LNCaP clone FGC (cell line): ENCODE results near the gene ARID1B.

Experiments used
- DNase-seq: peaks from one replicate; pipeline ENCODE4 v3.0.0-alpha.2; 2011; ENCODE audit warnings: low read depth
- H3K4me3 ChIP-seq: 2 replicates; pipeline ENCODE4 v1.5.1; 2011; ENCODE audit warnings: mild to moderate bottlenecking, low read depth, low read length, control low read depth
- TF ChIP-seq, protein P1 (sequence below): IDR thresholded peaks from 2 replicates; pipeline ENCODE4 v1.5.1; 2012; ENCODE audit warnings: mild to moderate bottlenecking; ENCODE audit not compliant: control insufficient read depth, insufficient read depth; ENCODE audit errors: extremely low read depth

ARID1B gene

DNA sequence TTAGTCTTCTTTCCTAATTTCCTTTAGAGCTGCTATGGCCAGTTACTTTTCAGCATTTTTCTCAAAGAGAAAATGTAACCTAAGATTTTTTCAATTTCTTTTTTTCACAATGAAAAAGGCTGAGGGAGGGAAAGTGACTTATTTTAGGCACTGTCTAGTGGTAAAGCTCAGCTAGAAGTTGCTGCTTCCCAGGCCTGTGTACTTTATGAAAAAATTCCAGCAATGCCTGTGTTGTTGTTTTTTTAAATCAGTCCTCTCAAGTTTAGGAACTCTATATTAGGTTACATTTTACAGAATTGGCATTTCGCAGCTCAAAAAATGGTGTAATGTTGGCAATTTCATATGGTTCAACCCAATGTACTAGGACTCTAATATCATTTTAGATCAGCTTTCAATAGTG lies 269.6 kb downstream of the ARID1B start:
- TF ChIP-seq, protein P1, sequence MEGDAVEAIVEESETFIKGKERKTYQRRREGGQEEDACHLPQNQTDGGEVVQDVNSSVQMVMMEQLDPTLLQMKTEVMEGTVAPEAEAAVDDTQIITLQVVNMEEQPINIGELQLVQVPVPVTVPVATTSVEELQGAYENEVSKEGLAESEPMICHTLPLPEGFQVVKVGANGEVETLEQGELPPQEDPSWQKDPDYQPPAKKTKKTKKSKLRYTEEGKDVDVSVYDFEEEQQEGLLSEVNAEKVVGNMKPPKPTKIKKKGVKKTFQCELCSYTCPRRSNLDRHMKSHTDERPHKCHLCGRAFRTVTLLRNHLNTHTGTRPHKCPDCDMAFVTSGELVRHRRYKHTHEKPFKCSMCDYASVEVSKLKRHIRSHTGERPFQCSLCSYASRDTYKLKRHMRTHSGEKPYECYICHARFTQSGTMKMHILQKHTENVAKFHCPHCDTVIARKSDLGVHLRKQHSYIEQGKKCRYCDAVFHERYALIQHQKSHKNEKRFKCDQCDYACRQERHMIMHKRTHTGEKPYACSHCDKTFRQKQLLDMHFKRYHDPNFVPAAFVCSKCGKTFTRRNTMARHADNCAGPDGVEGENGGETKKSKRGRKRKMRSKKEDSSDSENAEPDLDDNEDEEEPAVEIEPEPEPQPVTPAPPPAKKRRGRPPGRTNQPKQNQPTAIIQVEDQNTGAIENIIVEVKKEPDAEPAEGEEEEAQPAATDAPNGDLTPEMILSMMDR, result no peak
- no peak for DNase-seq
- no peak overlapping the region for H3K4me3 ChIP-seq

DNA sequence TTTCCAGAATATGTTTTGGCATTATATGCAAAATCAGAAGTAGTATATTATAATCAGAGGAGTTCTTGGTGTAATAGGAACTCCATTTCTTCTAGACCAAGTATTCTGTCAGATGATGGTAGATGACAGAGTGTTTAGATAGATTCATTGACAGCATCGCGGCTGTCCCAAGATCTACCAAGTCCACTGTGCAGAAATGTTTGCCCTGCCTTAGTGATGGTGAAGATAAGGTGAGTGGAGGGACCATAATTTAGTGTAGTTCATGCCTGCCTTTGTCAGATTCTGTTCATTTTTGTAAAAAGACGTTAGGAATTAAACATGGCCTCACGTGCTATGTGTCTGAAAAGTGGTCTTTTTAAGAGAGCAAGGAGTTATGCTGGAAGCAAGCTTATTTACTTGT lies 270.1 kb downstream of the ARID1B start:
- no peak for DNase-seq
- no peak overlapping the region for H3K4me3 ChIP-seq
- TF ChIP-seq, protein P1, result no peak

DNA sequence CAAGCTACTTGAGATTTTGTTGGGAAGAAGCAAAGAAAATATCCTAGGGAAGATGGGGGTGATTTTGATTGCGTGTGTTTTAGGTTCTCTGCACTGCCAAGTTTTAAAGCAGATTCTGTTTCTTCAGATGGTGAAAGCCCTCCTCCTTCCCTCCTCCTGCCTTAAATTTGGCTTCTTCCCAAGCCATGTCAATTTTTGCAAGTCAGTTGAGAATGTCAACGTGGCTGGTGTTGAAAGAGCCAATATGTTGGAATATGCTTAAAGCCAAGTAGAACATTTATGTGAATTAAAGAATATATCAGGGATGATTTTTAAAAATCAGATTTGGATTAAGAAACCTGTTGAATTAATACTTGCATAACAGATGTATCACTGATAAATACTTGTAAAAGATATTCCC lies 270.8 kb downstream of the ARID1B start:
- no peak overlapping the region for H3K4me3 ChIP-seq
- DNase-seq, result no peak
- TF ChIP-seq, protein P1, result no peak

DNA sequence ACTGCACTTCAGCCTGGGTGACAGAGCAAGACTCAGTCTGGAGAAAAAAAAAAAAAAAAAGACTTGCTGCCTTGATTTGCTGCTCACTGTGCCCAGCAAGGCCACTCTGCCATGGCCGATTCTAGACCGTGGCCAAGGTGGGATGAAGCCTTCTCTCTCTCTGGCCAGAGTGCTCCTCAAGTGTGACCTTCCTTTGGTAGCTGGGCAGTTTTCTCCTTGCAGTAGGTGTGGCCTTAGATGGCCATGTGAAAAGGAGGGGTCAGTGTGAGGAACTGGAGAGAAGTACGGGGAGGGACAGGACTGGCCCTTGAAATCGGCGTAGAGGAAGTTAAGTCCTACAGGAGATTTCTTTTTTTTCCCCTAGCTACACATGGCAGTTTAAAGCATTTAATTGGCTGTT lies 272.0 kb downstream of the ARID1B start:
- TF ChIP-seq, protein P1, result no peak
- no peak overlapping the region for H3K4me3 ChIP-seq
- DNase-seq, result no peak

DNA sequence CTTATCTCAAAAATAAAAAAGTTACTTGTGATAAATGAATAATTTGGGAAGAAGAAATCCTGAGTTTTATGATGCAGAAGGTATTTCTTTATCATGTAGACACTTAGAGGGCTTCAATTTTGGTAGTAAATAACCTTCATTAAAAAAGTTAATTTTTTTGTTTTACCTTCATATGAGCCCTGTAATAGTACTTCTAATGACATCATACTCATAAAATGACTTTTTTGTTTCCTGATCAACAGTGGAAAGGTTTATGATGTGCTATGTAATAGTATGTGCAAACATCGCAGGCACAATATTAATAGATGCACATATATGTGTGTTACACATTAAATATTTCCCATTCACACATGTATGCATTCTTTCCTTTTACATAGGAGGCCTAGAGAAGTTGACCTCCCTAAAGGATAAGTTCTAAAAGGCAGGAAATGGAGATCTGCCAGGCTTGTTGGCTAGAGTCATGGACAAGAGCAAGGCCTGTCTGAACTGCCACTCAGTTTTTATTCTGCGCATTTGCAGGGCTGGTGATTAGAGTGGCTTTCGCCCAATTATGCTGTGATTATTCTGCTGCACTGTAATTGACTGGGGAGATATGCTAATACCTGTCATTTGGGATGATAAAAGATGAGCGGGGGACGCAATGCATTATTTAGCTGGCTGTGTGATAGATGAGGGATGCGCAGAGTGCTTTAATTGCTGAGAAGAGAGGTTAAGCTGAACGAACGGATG lies 273.5 kb downstream of the ARID1B start:
- TF ChIP-seq, protein P1, result no peak
- H3K4me3 ChIP-seq, result no peak overlapping the region
- peak; percentile 27 for DNase-seq

DNA sequence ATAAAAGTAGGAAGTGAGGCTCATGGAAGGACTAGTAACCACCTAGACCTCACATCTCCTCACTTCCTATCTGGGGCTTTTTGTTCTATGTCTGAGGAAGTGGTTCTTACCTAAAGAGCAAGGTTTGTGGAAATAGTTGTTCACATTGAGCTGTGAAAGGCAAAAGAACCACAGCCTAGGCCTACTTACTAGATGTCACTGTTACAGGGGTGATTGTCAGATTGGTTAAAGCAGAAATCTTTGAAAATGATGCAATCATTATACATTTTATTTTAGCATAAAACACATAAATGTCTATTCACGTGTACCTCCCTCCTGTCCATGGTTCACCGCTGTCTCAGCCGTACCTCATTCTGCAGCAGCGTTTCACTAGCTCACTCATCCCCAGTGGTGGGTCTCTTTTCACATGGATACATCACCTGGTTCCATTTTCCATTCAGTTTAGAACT lies 277.4 kb downstream of the ARID1B start:
- H3K4me3 ChIP-seq, result no peak overlapping the region
- no peak for DNase-seq

DNA sequence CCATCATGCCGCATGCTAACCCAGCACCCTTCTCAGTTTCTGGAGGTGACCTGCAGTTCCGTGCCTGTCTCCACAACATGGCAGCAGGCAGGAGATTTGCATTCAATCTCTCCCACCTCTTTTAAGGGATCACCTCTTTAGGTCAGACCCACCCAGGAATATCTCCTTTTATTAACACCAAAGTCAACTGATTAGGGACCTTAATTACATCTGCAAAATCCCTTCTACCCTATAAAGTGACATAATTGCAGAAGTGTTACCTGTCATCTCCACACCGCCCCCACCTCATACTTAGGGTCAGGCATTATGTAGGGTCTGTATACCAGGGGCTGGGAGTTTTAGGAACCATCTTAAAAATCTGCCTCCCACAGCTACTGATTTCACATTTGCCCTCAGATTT lies 278.7 kb downstream of the ARID1B start:
- no peak overlapping the region for H3K4me3 ChIP-seq
- DNase-seq, result no peak
- TF ChIP-seq, protein P1, result no peak

More for the DNA sequence above, 277.4 kb downstream of the ARID1B start:
- TF ChIP-seq, protein P1, result no peak
